NT2/D1 (cell line): ENCODE measurements around the gene FAM124B.

Experiments
- DNase-seq: peaks from one replicate; pipeline ENCODE4 v3.0.0-alpha.2; 2011; ENCODE audit warnings: low read depth, low spot score
- H3K27me3 ChIP-seq: 2 replicates; pipeline ENCODE4 v1.6.0; 2011; ENCODE audit warnings: mild to moderate bottlenecking; ENCODE audit not compliant: insufficient read length, insufficient read depth
- H3K36me3 ChIP-seq: 2 replicates; pipeline ENCODE4 v1.6.1; 2011; ENCODE audit warnings: mild to moderate bottlenecking, low read length, mixed read lengths; ENCODE audit not compliant: insufficient read depth, insufficient read length
- H3K4me1 ChIP-seq: 2 replicates; pipeline ENCODE4 v1.5.1; 2011; ENCODE audit not compliant: insufficient read depth, insufficient read length
- H3K4me3 ChIP-seq: 2 replicates; pipeline ENCODE4 v1.5.1; 2011; ENCODE audit warnings: low read depth; ENCODE audit not compliant: insufficient read length
- H3K9ac ChIP-seq: 2 replicates; pipeline ENCODE4 v1.6.0; 2011; ENCODE audit warnings: low read depth; ENCODE audit not compliant: insufficient read length
- H3K9me3 ChIP-seq: 2 replicates; pipeline ENCODE4 v1.5.1; 2011; ENCODE audit warnings: mild to moderate bottlenecking, low read length; ENCODE audit not compliant: insufficient read depth
- SUZ12 ChIP-seq: IDR thresholded peaks from 2 replicates; pipeline ENCODE4 v1.6.1; 2011; ENCODE audit not compliant: insufficient read length, insufficient read depth; ENCODE audit errors: extremely low read depth
- YY1 ChIP-seq: IDR thresholded peaks from 2 replicates; pipeline ENCODE4 v1.6.1; 2011; ENCODE audit not compliant: insufficient read length, insufficient read depth
- ZNF274 ChIP-seq: IDR thresholded peaks from 2 replicates; pipeline ENCODE4 v1.6.1; 2011; ENCODE audit warnings: mild to moderate bottlenecking, low read depth, low read length

FAM124B gene

DNA sequence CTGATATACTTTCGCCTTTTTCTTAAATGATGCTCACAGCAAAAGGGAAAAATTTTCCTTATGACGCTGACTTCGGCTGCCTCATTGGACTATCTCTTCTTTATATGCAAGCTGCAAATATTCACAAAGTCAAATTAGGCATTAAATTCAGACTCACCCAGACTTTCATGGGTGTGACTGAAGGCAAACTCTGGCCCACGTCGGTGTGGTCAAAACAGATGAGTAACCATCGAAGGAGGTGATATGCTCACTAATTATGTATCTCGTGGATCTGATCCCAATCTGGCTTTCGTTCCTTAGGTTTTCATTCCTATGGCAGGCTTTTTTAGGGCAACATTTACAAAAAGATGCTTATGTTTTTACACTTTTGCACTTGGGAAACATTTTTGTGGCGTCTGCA, 36.6 kb downstream of the FAM124B start:
- no peak for TF ChIP-seq YY1
- TF ChIP-seq SUZ12 = no peak
- no peak for TF ChIP-seq ZNF274
- no peaks in the 10 kb centered on the region for H3K4me1 ChIP-seq

DNA sequence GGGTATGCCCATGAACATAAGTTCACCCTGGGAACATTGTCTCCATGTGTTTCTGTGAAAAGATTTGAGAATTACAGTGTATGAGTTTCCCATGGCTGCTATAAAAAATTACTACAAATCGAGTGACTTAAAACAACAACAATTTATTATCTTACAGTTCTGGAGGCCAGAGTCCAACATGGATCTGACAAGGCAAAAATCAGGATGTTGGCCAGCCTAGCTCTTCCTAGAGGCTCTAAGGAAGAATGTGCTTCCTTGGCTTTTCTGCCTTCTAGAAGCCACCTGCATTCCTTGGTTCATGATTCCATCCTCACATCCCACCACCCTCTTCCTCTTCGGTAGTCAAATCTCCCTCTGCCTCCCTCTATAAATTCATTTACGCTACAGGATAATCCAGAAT, 38.6 kb downstream of the FAM124B start:
- TF ChIP-seq ZNF274 = no peak
- TF ChIP-seq SUZ12 = no peak
- no peak for TF ChIP-seq YY1
- no peaks in the 10 kb centered on the region for H3K27me3 ChIP-seq
- no peak overlapping the region for H3K4me3 ChIP-seq
- H3K9me3 ChIP-seq = no peaks in the 10 kb centered on the region
- H3K4me1 ChIP-seq = no peaks in the 10 kb centered on the region
- no peaks in the 10 kb centered on the region for H3K36me3 ChIP-seq
- H3K9ac ChIP-seq = no peak overlapping the region
- no peak for DNase-seq

More for the DNA sequence above, 36.6 kb downstream of the FAM124B start:
- Histone ChIP-seq H3K9ac (no peak overlapping the region), H3K36me3 (no peaks in the 10 kb centered on the region), H3K4me3 (no peak overlapping the region), H3K27me3 (no peaks in the 10 kb centered on the region), H3K9me3 (no peaks in the 10 kb centered on the region)
- no peak for DNase-seq

GRCh38 chr2:224362094-224362493, 39.8 kb downstream of the FAM124B start:
- no peaks in the 10 kb centered on the region for H3K9me3 ChIP-seq
- TF ChIP-seq ZNF274 = no peak
- no peak for TF ChIP-seq YY1
- no peak for TF ChIP-seq SUZ12
- no peak for DNase-seq
- H3K36me3 ChIP-seq = no peaks in the 10 kb centered on the region
- no peak overlapping the region for H3K9ac ChIP-seq
- no peaks in the 10 kb centered on the region for H3K4me1 ChIP-seq
- H3K4me3 ChIP-seq = no peak overlapping the region
- no peaks in the 10 kb centered on the region for H3K27me3 ChIP-seq

DNA sequence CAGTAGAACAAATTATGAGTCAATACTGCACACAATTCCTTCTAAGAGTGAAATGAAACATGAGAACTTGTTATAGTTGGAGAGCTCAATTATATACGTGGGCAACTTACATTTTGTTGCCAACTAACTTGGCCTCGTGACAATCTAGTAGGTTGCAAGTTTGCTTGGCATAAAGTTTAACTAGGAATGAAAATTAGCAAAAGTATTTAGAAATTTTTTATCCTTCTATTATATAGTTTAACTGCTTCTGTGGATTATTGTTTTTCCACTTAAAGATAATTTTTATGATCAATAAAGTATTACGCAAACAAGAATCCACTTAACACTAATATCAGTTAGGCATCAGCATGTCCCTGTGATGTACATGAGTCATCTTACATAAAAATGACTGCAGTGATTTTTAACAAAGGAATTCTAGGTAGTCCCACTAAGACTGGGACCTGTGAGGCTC, 41.1 kb downstream of the FAM124B start:
- no peak for DNase-seq
- Histone ChIP-seq H3K4me3 (no peak overlapping the region), H3K4me1 (no peaks in the 10 kb centered on the region), H3K9me3 (no peaks in the 10 kb centered on the region), H3K36me3 (no peaks in the 10 kb centered on the region), H3K9ac (no peak overlapping the region), H3K27me3 (no peaks in the 10 kb centered on the region)
- no peak for TF ChIP-seq SUZ12
- no peak for TF ChIP-seq ZNF274
- TF ChIP-seq YY1 = no peak

- Histone ChIP-seq H3K9ac (no peak overlapping the region), H3K36me3 (no peaks in the 10 kb centered on the region), H3K4me1 (no peaks in the 10 kb centered on the region), H3K9me3 (no peaks in the 10 kb centered on the region), H3K27me3 (no peaks in the 10 kb centered on the region), H3K4me3 (no peak overlapping the region)
- no peak for TF ChIP-seq ZNF274
- TF ChIP-seq YY1 = no peak
- no peak for TF ChIP-seq SUZ12
- peak; percentile 33 for DNase-seq
These were observed 42.3 kb downstream of the FAM124B start for GRCh38 chr2:224359569-224359968.

- no peak for TF ChIP-seq YY1
- no peak for TF ChIP-seq ZNF274
- no peak for TF ChIP-seq SUZ12
- Histone ChIP-seq H3K9me3 (no peaks in the 10 kb centered on the region), H3K36me3 (no peaks in the 10 kb centered on the region), H3K9ac (no peak overlapping the region), H3K4me1 (no peaks in the 10 kb centered on the region), H3K4me3 (no peak overlapping the region), H3K27me3 (no peaks in the 10 kb centered on the region)
- peak; percentile 68 for DNase-seq
These were observed 44.6 kb downstream of the FAM124B start for GRCh38 chr2:224357098-224357901.

DNA sequence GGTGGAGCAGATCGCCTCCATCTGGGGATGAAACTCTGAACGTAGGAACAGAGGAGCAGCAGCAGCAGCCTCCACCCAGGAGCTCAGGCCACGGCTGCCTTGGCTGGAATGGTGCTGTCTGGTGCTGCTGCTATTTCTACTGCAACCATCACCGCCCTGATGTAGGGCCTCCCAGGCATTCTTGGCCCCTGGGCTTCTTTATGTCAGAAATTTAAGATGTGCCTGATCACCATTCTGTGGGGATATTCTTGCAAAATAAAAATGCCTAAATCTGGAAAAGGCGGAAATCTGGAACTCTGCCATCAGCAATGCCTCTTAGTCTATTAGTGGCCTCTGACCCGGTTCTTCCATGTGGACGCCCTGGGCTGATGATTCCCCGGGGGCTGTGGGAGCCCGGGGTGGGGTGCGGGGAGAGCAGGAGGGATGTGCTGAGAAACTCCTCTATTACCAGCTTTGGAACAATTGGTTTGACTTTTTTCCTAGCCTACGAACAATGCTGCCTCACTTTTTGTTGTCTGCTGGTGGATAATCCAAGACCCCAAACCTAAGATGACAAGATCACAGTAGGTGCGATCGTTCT, 47.2 kb downstream of the FAM124B start:
- H3K4me3 ChIP-seq = no peak overlapping the region
- no peak for DNase-seq
- H3K36me3 ChIP-seq = no peaks in the 10 kb centered on the region
- no peaks in the 10 kb centered on the region for H3K9me3 ChIP-seq
- no peaks in the 10 kb centered on the region for H3K27me3 ChIP-seq
- no peak overlapping the region for H3K9ac ChIP-seq
- TF ChIP-seq ZNF274 (no peak), YY1 (no peak), SUZ12 (no peak)
- H3K4me1 ChIP-seq = no peaks in the 10 kb centered on the region
